K562 (cell line): ENCODE results near the gene WWP2.

Experiments
- CEBPB ChIP-seq: fragments of 450-650 bp; IDR thresholded peaks from 2 replicates; pipeline ENCODE4 v1.6.1; 2016; ENCODE audit warnings: missing genetic modification characterization, missing compliant biosample characterization
- RAD21 ChIP-seq, 2 experiments: fragments of 250-450 bp in 1 of 2; fragments of 450-650 bp in 1 of 2; sonication (Bioruptor Pico) in 1 of 2; formaldehyde crosslinking in 1 of 2; IDR thresholded peaks in 1 of 2; conservative IDR thresholded peaks in 1 of 2; 2 replicates each; pipeline versions ENCODE4 v1.4.0 to v1.8.0; 2020 to 2022; ENCODE audit warnings: mild to moderate bottlenecking in 2 of 2, moderate library complexity in 1 of 2

GRCh38 chr16:69744363-69745231 is 17.5 kb upstream of the WWP2 start:
- no peak for TF ChIP-seq CEBPB (tag)
- no peak for TF ChIP-seq RAD21 (CRISPR knock-in tag; conservative IDR thresholded peaks at IDR 0.05 in 1 of 2, IDR thresholded peaks at IDR 0.05 in 1 of 2)
